ENCODE measurements around the gene MC3R. TPM values are rescaled to one million over a fixed set of nuclear protein-coding genes. Genes with fewer than 3 reads are reported as not detected.

Gene MC3R
- total RNA-seq, 1 experiment from 2014 or later, result not detected

- DNase-seq (ENCODE audit: low read depth, low spot score) (no peak), ATAC-seq (peak; percentile 36; the same call in 1 of the 2 replicates)
- no peak overlapping the region for H3K4me2 ChIP-seq (ENCODE audit: low read length)
- H3K36me3 ChIP-seq (ENCODE audit: control insufficient read depth in 1 of 2, insufficient read depth in 2 of 2, low read length in 2 of 2), result no peaks in the 10 kb centered on the region
- intact Hi-C loops (cut with micrococcal nuclease), result no loop called here
- H3K27ac ChIP-seq (ENCODE audit: low read depth, low read length), result no peak overlapping the region
- ChIA-PET CTCF (no interaction called here), RAD21 (ENCODE audit: low non-redundant PET in 1 of 2, low total read pairs in 2 of 2, uncharacterized antibody in 2 of 2, unreplicated experiment in 2 of 2) (no interaction called here), POLR2A (no interaction called here)
- TF ChIP-seq EZH2 (IDR thresholded peaks at IDR 0.05) (no peak), RAD21 (IDR thresholded peaks at IDR 0.05; ENCODE audit: low read depth) (no peak), POLR2AphosphoS5 (IDR thresholded peaks at IDR 0.05; ENCODE audit: low read depth, low read length) (no peak), SRF (IDR thresholded peaks at IDR 0.05; ENCODE audit: low read depth) (no peak), POLR2A (IDR thresholded peaks at IDR 0.05; ENCODE audit: borderline replicate concordance, extremely low read depth, insufficient read depth, insufficient read length) (no peak), FOSL1 (IDR thresholded peaks at IDR 0.05; ENCODE audit: low read depth) (no peak)
- H3K9me3 ChIP-seq (ENCODE audit: control insufficient read depth in 1 of 2, insufficient read depth in 1 of 2, low read depth in 1 of 2, low read length in 2 of 2), result no peaks in the 10 kb centered on the region
- no peaks in the 10 kb centered on the region for H3K9me2 ChIP-seq (ENCODE audit: insufficient read depth)
- H3K79me2 ChIP-seq (ENCODE audit: insufficient read depth, low read length), result no peaks in the 10 kb centered on the region
- no TSS peak for BruUV-seq (replicated peaks)
- no peak overlapping the region for H2AFZ ChIP-seq (ENCODE audit: low read depth, low read length, poor library complexity, severe bottlenecking)
- peaks cover 16% of the 10 kb centered on the region for H3K27me3 ChIP-seq (ENCODE audit: insufficient read depth, low read length)
- no peak overlapping the region for H3K9ac ChIP-seq (ENCODE audit: low read length)
- H3K4me1 ChIP-seq (ENCODE audit: control insufficient read depth in 1 of 2, insufficient read depth in 2 of 2, low read length in 2 of 2), result no peaks in the 10 kb centered on the region
- H3K4me3 ChIP-seq (replicated peaks in 1 of 2; ENCODE audit: low read depth in 1 of 2, low read length in 2 of 2), result no peak overlapping the region
- no peaks in the 10 kb centered on the region for H4K20me1 ChIP-seq (ENCODE audit: insufficient read depth)
Measured at GRCh38 chr20:56299362-56299761, 50.8 kb downstream of the MC3R start.

Other genes with a start within 250 kb of the MC3R start
- gene CBLN4, start 243.2 kb upstream of the MC3R start, total RNA-seq (2021; ENCODE audit: unreplicated experiment), result not detected
- gene FAM210B, start 110.2 kb downstream of the MC3R start, total RNA-seq (2021; ENCODE audit: unreplicated experiment), result 12.0 TPM
- 80.1 TPM for gene AURKA, start 143.5 kb downstream of the MC3R start, total RNA-seq (2021; ENCODE audit: unreplicated experiment)
- gene CSTF1, start 143.9 kb downstream of the MC3R start, total RNA-seq (2021; ENCODE audit: unreplicated experiment), result 44.5 TPM
- 0.17 TPM for gene CASS4, start 163.5 kb downstream of the MC3R start, total RNA-seq (2021; ENCODE audit: unreplicated experiment)
- gene RTF2, start 219.9 kb downstream of the MC3R start, total RNA-seq (2021; ENCODE audit: unreplicated experiment), result 73.8 TPM